CD14-positive monocyte (primary cell): Measurements from ENCODE around the gene ADM2. TPM values are rescaled to one million over a fixed set of nuclear protein-coding genes. Genes with fewer than 3 reads are reported as not detected.

ENCODE experiments used
- DNase-seq, 3 donors: peaks; one replicate each; pipeline ENCODE4 v3.0.0-alpha.2; 2011 to 2022
- H2AFZ ChIP-seq: 2 replicates; pipeline ENCODE4 v1.6.0; 2012; ENCODE audit warnings: mild to moderate bottlenecking, low read depth, low read length, inconsistent platforms; ENCODE audit not compliant: insufficient read depth, poor library complexity, severe bottlenecking
- H3K27ac ChIP-seq, 2 donors: 1 replicate in 1 of 2; 2 replicates in 1 of 2; pipeline ENCODE4 v1.5.1; 2012 to 2013; ENCODE audit warnings: low read length in 2 of 2, control low read depth in 1 of 2, inconsistent platforms in 1 of 2, low read depth in 1 of 2, mild to moderate bottlenecking in 1 of 2
- H3K27me3 ChIP-seq, 2 donors: one replicate each; pipeline versions ENCODE4 v1.6.0 to v1.6.1; 2011 to 2013; ENCODE audit warnings: low read length in 2 of 2; ENCODE audit not compliant: control insufficient read depth in 2 of 2, insufficient read depth in 2 of 2
- H3K36me3 ChIP-seq, 2 donors: replicated peaks in 1 of 2; 1 replicate in 1 of 2; 2 replicates in 1 of 2; pipeline versions ENCODE4 v1.5.1 to v1.6.1; 2012 to 2013; ENCODE audit warnings: low read length in 2 of 2, control low read depth in 1 of 2, inconsistent platforms in 1 of 2, mild to moderate bottlenecking in 1 of 2; ENCODE audit not compliant: insufficient read depth in 2 of 2, control insufficient read depth in 1 of 2
- H3K4me1 ChIP-seq, 2 donors: 1 replicate in 1 of 2; 2 replicates in 1 of 2; pipeline versions ENCODE4 v1.5.1 to v1.6.1; 2012 to 2013; ENCODE audit warnings: low read length in 2 of 2, control low read depth in 1 of 2, inconsistent platforms in 1 of 2, mild to moderate bottlenecking in 1 of 2, moderate library complexity in 1 of 2; ENCODE audit not compliant: insufficient read depth in 2 of 2, control insufficient read depth in 1 of 2
- H3K4me2 ChIP-seq: replicated peaks from 2 replicates; pipeline ENCODE3; 2012; ENCODE audit warnings: low read length, moderate library complexity, mild to moderate bottlenecking; ENCODE audit not compliant: poor library complexity, severe bottlenecking; ENCODE audit errors: extremely low read depth
- H3K4me3 ChIP-seq, 3 experiments: fragments of 200-600 bp in 1 of 3; sonication (generic) in 1 of 3; replicated peaks in 1 of 3; 1 replicate in 2 of 3; 2 replicates in 1 of 3; pipeline ENCODE4 v1.5.1; 2011 to 2013; ENCODE audit warnings: low read length in 3 of 3, mild to moderate bottlenecking in 3 of 3, control low read depth in 2 of 3, low read depth in 2 of 3, inconsistent platforms in 1 of 3, moderate library complexity in 1 of 3
- H3K79me2 ChIP-seq: 2 replicates; pipeline ENCODE4 v1.6.0; 2012; ENCODE audit warnings: mild to moderate bottlenecking, control low read depth, inconsistent platforms, low read length, moderate library complexity; ENCODE audit not compliant: insufficient read depth
- H3K9ac ChIP-seq: 2 replicates; pipeline ENCODE4 v1.6.0; 2017; ENCODE audit warnings: low read length, mild to moderate bottlenecking; ENCODE audit not compliant: insufficient read depth, poor library complexity, severe bottlenecking
- H3K9me3 ChIP-seq, 2 donors: replicated peaks in 1 of 2; 1 replicate in 1 of 2; 2 replicates in 1 of 2; pipeline versions ENCODE4 v1.5.1 to v1.6.1; 2012 to 2013; ENCODE audit warnings: low read length in 2 of 2, control low read depth in 1 of 2; ENCODE audit not compliant: control insufficient read depth in 1 of 2, insufficient read depth in 1 of 2
- H4K20me1 ChIP-seq: 2 replicates; pipeline ENCODE4 v1.6.0; 2012; ENCODE audit warnings: mild to moderate bottlenecking, low read length, control low read depth, moderate library complexity; ENCODE audit not compliant: insufficient read depth
- H3K27ac Mint-ChIP-seq, 7 donors: one replicate each; pipeline ENCODE4 v1.8.0; 2020; ENCODE audit warnings: mild to moderate bottlenecking in 7 of 7, mixed read lengths in 7 of 7, moderate library complexity in 6 of 7, inconsistent platforms in 2 of 7
- H3K27me3 Mint-ChIP-seq, 3 donors: one replicate each; pipeline ENCODE4 v1.8.0; 2021 to 2022; ENCODE audit warnings: low read depth in 3 of 3, mild to moderate bottlenecking in 3 of 3, mixed read lengths in 3 of 3, moderate library complexity in 3 of 3, inconsistent platforms in 1 of 3
- H3K36me3 Mint-ChIP-seq, 2 donors: one replicate each; pipeline ENCODE4 v1.8.0; 2020; ENCODE audit warnings: mixed read lengths in 2 of 2, inconsistent platforms in 1 of 2, mild to moderate bottlenecking in 1 of 2
- H3K4me1 Mint-ChIP-seq: one replicate; pipeline ENCODE4 v1.8.0; 2020; ENCODE audit warnings: mild to moderate bottlenecking, mixed read lengths
- H3K4me3 Mint-ChIP-seq, 2 donors: one replicate each; pipeline ENCODE4 v1.8.0; 2020; ENCODE audit warnings: mild to moderate bottlenecking in 2 of 2, mixed read lengths in 2 of 2, moderate library complexity in 1 of 2
- H3K9me3 Mint-ChIP-seq, 7 donors: one replicate each; pipeline ENCODE4 v1.8.0; 2020 to 2022; ENCODE audit warnings: mixed read lengths in 7 of 7, mild to moderate bottlenecking in 6 of 7, moderate library complexity in 6 of 7, inconsistent platforms in 2 of 7
- CTCF ChIP-seq: fragments of 200-600 bp; IDR thresholded peaks from one replicate; pipeline ENCODE4 v1.8.0; 2022; ENCODE audit warnings: antibody characterized with exemption, mild to moderate bottlenecking
- WGBS: methylation state at CpG from one replicate; pipeline ENCODE4 v1.1.5; 2013; ENCODE audit warnings: missing lambda C conversion rate; ENCODE audit not compliant: insufficient coverage; 5-methylcytosine and 5-hydroxymethylcytosine counted together
- intact Hi-C, 2 donors: fragments of 100-400 bp; cut with micrococcal nuclease; formaldehyde crosslinking; loops; one replicate each; pipeline versions ENCODE4 v1.15.0 to v1.15.1; 2023
- polyA plus RNA-seq, 3 donors: library from polyadenylated mRNA; depleted of rRNA in 1 of 3; unstranded in 2 of 3; stranded (reverse) in 1 of 3; fragments of 300-500 nt in 2 of 3; fragments of >200 nt in 1 of 3; fragmentation: Illumina TruSeq in 2 of 3; gene quantifications; 1 replicate in 2 of 3; 2 replicates in 1 of 3; pipeline ENCODE4 v1.2.3, GENCODE V29; 2012 to 2021

ADM2 gene
- polyA plus RNA-seq, 3 donors = 0.05 TPM; not detected in 2

- Histone ChIP-seq H3K4me3 (peak overlapping the region; percentile 47 to 99 (median 72)), H3K79me2 (peaks cover 63% of the 10 kb centered on the region), H3K36me3 (peaks cover 46 to 57% of the 10 kb centered on the region in 2 donors), H2AFZ (no peak overlapping the region), H3K4me1 (peaks cover 44 to 71% of the 10 kb centered on the region in 2 donors), H3K9ac (peak overlapping the region; percentile 100), H3K9me3 (no peaks in the 10 kb centered on the region), H3K27me3 (no peaks in the 10 kb centered on the region), H3K27ac (peak overlapping the region; percentile 60 to 100), H4K20me1 (peaks cover 87% of the 10 kb centered on the region), H3K4me2 (peak overlapping the region; percentile 95)
- peaks cover 30% of the 10 kb centered on the region for H3K4me1 Mint-ChIP-seq
- peak overlapping the region; percentile 73 to 81 for H3K4me3 Mint-ChIP-seq
- peak overlapping the region in 3 of 7 donors; percentile 38 to 83 (median 51) for H3K27ac Mint-ChIP-seq
- intact Hi-C loops = loop anchor here (2.0 to 5.0 kb wide), 5 partner anchors 17 to 97 kb away; partner anchors contain the start of genes CHKB (in 2 of the 2), NCAPH2 (in 2 of the 2) and SYCE3 (in 2 of the 2)
- H3K36me3 Mint-ChIP-seq = peaks cover 36 to 61% of the 10 kb centered on the region in 2 donors
- no peaks in the 10 kb centered on the region for H3K27me3 Mint-ChIP-seq
- under 1% methylated on average over 33 of the region's 33 CpGs for WGBS
- DNase-seq = no peak
- TF ChIP-seq CTCF = no peak
- H3K9me3 Mint-ChIP-seq = no peaks in the 10 kb centered on the region
These were observed 44.4 kb downstream of the ADM2 start for GRCh38 chr22:50525858-50526107.

- H3K79me2 ChIP-seq = peaks cover 68% of the 10 kb centered on the region
- WGBS = under 1% methylated on average over 66 of the region's 77 CpGs
These were observed 44.9 kb downstream of the ADM2 start for GRCh38 chr22:50526108-50526833.

More at GRCh38 chr22:50526108-50526833, 44.9 kb downstream of the ADM2 start:
- peaks cover 44 to 52% of the 10 kb centered on the region in 2 donors for H3K36me3 ChIP-seq
- peaks cover 84% of the 10 kb centered on the region for H4K20me1 ChIP-seq
- peak; percentile 57 for TF ChIP-seq CTCF
- Mint-ChIP-seq H3K36me3 (peaks cover 36 to 57% of the 10 kb centered on the region in 2 donors), H3K4me3 (peak overlapping the region; percentile 91 to 95), H3K27ac (peak overlapping the region; percentile 94 to 100 (median 97)), H3K4me1 (peaks cover 30% of the 10 kb centered on the region), H3K27me3 (no peaks in the 10 kb centered on the region), H3K9me3 (no peaks in the 10 kb centered on the region)
- no peaks in the 10 kb centered on the region for H3K27me3 ChIP-seq
- peak overlapping the region; percentile 100 for H3K27ac ChIP-seq
- H3K9ac ChIP-seq = peak overlapping the region; percentile 100
- intact Hi-C loops = loop anchor here (2.0 to 5.0 kb wide), 5 partner anchors 17 to 96 kb away; partner anchors contain the start of genes CHKB (in 2 of the 2), NCAPH2 (in 2 of the 2) and SYCE3 (in 2 of the 2)
- peaks cover 44 to 71% of the 10 kb centered on the region in 2 donors for H3K4me1 ChIP-seq
- H3K4me2 ChIP-seq = peak overlapping the region; percentile 95
- H3K9me3 ChIP-seq = no peaks in the 10 kb centered on the region
- H2AFZ ChIP-seq = no peak overlapping the region
- peak; percentile 66 to 82 (median 76) for DNase-seq
- peak overlapping the region; percentile 72 to 99 (median 73) for H3K4me3 ChIP-seq
